H1 (cell line): ENCODE results near the gene MICU2. TPM values are rescaled to one million over a fixed set of nuclear protein-coding genes. Genes with fewer than 3 reads are reported as not detected.

Experiments
- CTCF ChIA-PET: fragments of 300-600 bp; sonication (Branson Sonifier 250); formaldehyde crosslinking; loops from one replicate; lab custom pipeline; 2021; ENCODE audit not compliant: partially characterized antibody; lab: Charles Lee
- POLR2A ChIA-PET: fragments of 300-600 bp; sonication (Branson Sonifier 250); formaldehyde crosslinking; loops from one replicate; lab custom pipeline; 2021; ENCODE audit warnings: inconsistent platforms; ENCODE audit not compliant: partially characterized antibody; lab: Charles Lee
- DNase-seq, 2 experiments: peaks; one replicate each; pipeline versions ENCODE4 v3.0.0 to v3.0.0-alpha.2; 2010 to 2022; ENCODE audit warnings: low spot score in 2 of 2, low read depth in 1 of 2, mixed read lengths in 1 of 2
- FAIRE-seq: peaks from 2 replicates; lab custom pipeline; 2011; peaks lifted over from hg19 to GRCh38; lab: Jason Lieb, UNC
- H2AFZ ChIP-seq: 2 replicates; pipeline ENCODE4 v1.8.1; 2012; ENCODE audit warnings: low read length, inconsistent platforms
- H2AK5ac ChIP-seq: 2 replicates; pipeline ENCODE4 v1.6.1; 2013; ENCODE audit warnings: low read depth, low read length
- H2BK120ac ChIP-seq: replicated peaks from 2 replicates; pipeline ENCODE3; 2013; ENCODE audit warnings: low read depth, low read length, inconsistent platforms
- H2BK12ac ChIP-seq: 2 replicates; pipeline ENCODE4 v1.6.1; 2013; ENCODE audit warnings: low read depth, low read length
- H2BK15ac ChIP-seq: 2 replicates; pipeline ENCODE4 v1.6.1; 2013; ENCODE audit warnings: low read length
- H2BK20ac ChIP-seq: 2 replicates; pipeline ENCODE4 v1.6.1; 2013; ENCODE audit warnings: low read length
- H2BK5ac ChIP-seq: 2 replicates; pipeline ENCODE4 v1.6.1; 2013; ENCODE audit warnings: low read depth, low read length
- H3K14ac ChIP-seq: 2 replicates; pipeline ENCODE4 v1.6.1; 2013; ENCODE audit warnings: inconsistent platforms; ENCODE audit not compliant: insufficient read length
- H3K18ac ChIP-seq: 2 replicates; pipeline ENCODE4 v1.6.1; 2013; ENCODE audit warnings: low read length; ENCODE audit errors: extremely low read depth
- H3K23ac ChIP-seq: 2 replicates; pipeline ENCODE4 v1.6.1; 2013; ENCODE audit warnings: inconsistent platforms; ENCODE audit not compliant: insufficient read length
- H3K23me2 ChIP-seq: 2 replicates; pipeline ENCODE4 v1.6.1; 2013; ENCODE audit warnings: low read depth, low read length
- H3K27ac ChIP-seq: 2 replicates; pipeline ENCODE4 v1.6.1; 2011; ENCODE audit warnings: low read depth, low read length, inconsistent platforms
- H3K27me3 ChIP-seq, 4 experiments: replicated peaks in 1 of 4; 1 replicate in 1 of 4; 2 replicates in 3 of 4; pipeline versions ENCODE4 v1.6.1 to v1.8.1; 2011 to 2013; ENCODE audit warnings: low read length in 3 of 4, mild to moderate bottlenecking in 3 of 4, inconsistent platforms in 2 of 4, mixed read lengths in 2 of 4, moderate library complexity in 1 of 4; ENCODE audit not compliant: control insufficient read depth in 3 of 4, insufficient read depth in 3 of 4; ENCODE audit errors: extremely low read depth in 1 of 4
- H3K36me3 ChIP-seq, 4 experiments: 2 replicates each; pipeline versions ENCODE4 v1.6.1 to v1.8.1; 2011 to 2013; ENCODE audit warnings: mild to moderate bottlenecking in 4 of 4, low read length in 3 of 4, moderate library complexity in 2 of 4, control low read depth in 1 of 4, inconsistent platforms in 1 of 4; ENCODE audit not compliant: insufficient read depth in 4 of 4, control insufficient read depth in 2 of 4
- H3K4ac ChIP-seq: replicated peaks from 2 replicates; pipeline ENCODE3; 2013; ENCODE audit warnings: low read length, low read depth, mixed read lengths, inconsistent platforms; ENCODE audit not compliant: insufficient read length
- H3K4me1 ChIP-seq, 4 experiments: replicated peaks in 1 of 4; 1 replicate in 1 of 4; 2 replicates in 3 of 4; pipeline versions ENCODE4 v1.6.1 to v1.8.1; 2011 to 2013; ENCODE audit warnings: low read length in 3 of 4, inconsistent platforms in 2 of 4, mixed read lengths in 1 of 4; ENCODE audit not compliant: insufficient read depth in 4 of 4, control insufficient read depth in 3 of 4
- H3K4me2 ChIP-seq, 2 experiments: 2 replicates each; pipeline versions ENCODE4 v1.6.1 to v1.8.1; 2011 to 2013; ENCODE audit warnings: low read depth in 2 of 2, low read length in 2 of 2, control low read depth in 1 of 2, inconsistent platforms in 1 of 2, mild to moderate bottlenecking in 1 of 2; ENCODE audit not compliant: insufficient read depth in 1 of 2
- H3K4me3 ChIP-seq, 4 experiments: fragments of 200-600, 300-600 bp in 1 of 4; sonication (generic), shearing (Covaris generic), sonication (Bioruptor Twin) in 1 of 4; 2 replicates each; pipeline versions ENCODE4 v1.5.1 to v1.8.1; 2011 to 2016; ENCODE audit warnings: low read length in 4 of 4, low read depth in 3 of 4, control low read depth in 2 of 4, inconsistent platforms in 2 of 4, mild to moderate bottlenecking in 2 of 4, mixed read lengths in 1 of 4, moderate library complexity in 1 of 4; ENCODE audit not compliant: insufficient read depth in 2 of 4; ENCODE audit errors: extremely low read depth in 1 of 4
- H3K56ac ChIP-seq: replicated peaks from 2 replicates; pipeline ENCODE3; 2013; ENCODE audit warnings: low read depth, mild to moderate bottlenecking, mixed read lengths, low read length, inconsistent platforms; ENCODE audit not compliant: insufficient read length
- H3K79me1 ChIP-seq: 2 replicates; pipeline ENCODE4 v1.6.1; 2013; ENCODE audit warnings: low read depth, low read length, control low read depth
- H3K79me2 ChIP-seq, 2 experiments: 2 replicates each; pipeline versions ENCODE4 v1.6.1 to v1.8.1; 2012 to 2013; ENCODE audit warnings: low read length in 2 of 2, mild to moderate bottlenecking in 2 of 2, inconsistent platforms in 1 of 2; ENCODE audit not compliant: insufficient read depth in 2 of 2, control insufficient read depth in 1 of 2
- H3K9ac ChIP-seq, 4 experiments: replicated peaks in 1 of 4; 1 replicate in 1 of 4; 2 replicates in 3 of 4; pipeline versions ENCODE4 v1.6.1 to v1.8.1; 2011 to 2013; ENCODE audit warnings: low read depth in 3 of 4, low read length in 3 of 4, control low read depth in 2 of 4, mild to moderate bottlenecking in 2 of 4, moderate library complexity in 2 of 4, inconsistent platforms in 1 of 4; ENCODE audit errors: extremely low read depth in 1 of 4
- H3K9me3 ChIP-seq, 2 experiments: 2 replicates each; pipeline versions ENCODE4 v1.6.1 to v1.8.1; 2012 to 2013; ENCODE audit warnings: mild to moderate bottlenecking in 2 of 2, moderate library complexity in 2 of 2, control low read depth in 1 of 2, inconsistent platforms in 1 of 2, low read depth in 1 of 2, low read length in 1 of 2, mixed read lengths in 1 of 2; ENCODE audit not compliant: insufficient read depth in 2 of 2
- H4K20me1 ChIP-seq, 2 experiments: replicated peaks in 1 of 2; 2 replicates each; pipeline versions ENCODE3 to v1.8.1; 2011 to 2013; ENCODE audit warnings: inconsistent platforms in 2 of 2, low read length in 2 of 2, mild to moderate bottlenecking in 1 of 2; ENCODE audit not compliant: insufficient read depth in 2 of 2, control insufficient read depth in 1 of 2
- H4K5ac ChIP-seq: 2 replicates; pipeline ENCODE4 v1.6.1; 2013; ENCODE audit warnings: low read length, low read depth, mixed read lengths, inconsistent platforms; ENCODE audit not compliant: insufficient read length
- H4K8ac ChIP-seq: 2 replicates; pipeline ENCODE4 v1.8.0; 2013; ENCODE audit warnings: mild to moderate bottlenecking, moderate library complexity, low read length, inconsistent platforms; ENCODE audit not compliant: insufficient read depth; ENCODE audit errors: extremely low read depth
- H4K91ac ChIP-seq: replicated peaks from 2 replicates; pipeline ENCODE3; 2013; ENCODE audit warnings: low read length, mixed read lengths, inconsistent platforms; ENCODE audit not compliant: insufficient read length
- JUN ChIP-seq: IDR thresholded peaks from 2 replicates; pipeline ENCODE4 v1.6.1; 2011; ENCODE audit warnings: low read depth, mild to moderate bottlenecking, improper control_type of control experiment, low read length
- POLR2A ChIP-seq, 2 experiments: IDR thresholded peaks; 1 replicate in 1 of 2; 2 replicates in 1 of 2; pipeline ENCODE4 v1.6.1; 2011; ENCODE audit warnings: low read depth in 2 of 2, low read length in 2 of 2, mild to moderate bottlenecking in 2 of 2; ENCODE audit errors: control extremely low read depth in 1 of 2
- SAP30 ChIP-seq: fragments of 300-600 bp; sonication (generic); IDR thresholded peaks from 2 replicates; pipeline ENCODE4 v1.7.1; 2012; ENCODE audit warnings: low read length, moderate library complexity, mild to moderate bottlenecking, inconsistent platforms; ENCODE audit not compliant: insufficient read depth, insufficient replicate concordance
- polyA plus RNA-seq, 7 experiments: library from polyadenylated mRNA; depleted of rRNA in 3 of 7; stranded (reverse) in 5 of 7; unstranded in 2 of 7; fragments of >200 nt in 5 of 7; fragments of 200-250 nt in 2 of 7; gene quantifications; 1 replicate in 5 of 7; 2 replicates in 1 of 7; 4 replicates in 1 of 7; pipeline versions ENCODE4 v1.2.1 to v1.2.3, GENCODE V29; 2011 to 2013; ENCODE audit warnings: missing spikeins in 2 of 7, mixed read lengths in 2 of 7
- total RNA-seq: library from RNA; stranded (reverse); fragmentation: NEBNext Ultra II Directional; extraction: Animal tissue kit (Norgen Biotek cat#: 25700); gene quantifications from 2 replicates; pipeline ENCODE4 v1.2.1, GENCODE V29; 2021

The MICU2 gene
- total and polyA plus RNA-seq, 2 of the 8 experiments (the other 6 are each of a cell fraction or from before 2014, with no cell fraction given) = 34.6 to 36.5 TPM

GRCh38 chr13:21463424-21463823 lies 140.5 kb downstream of the MICU2 start:
- no peaks in the 10 kb centered on the region for H3K36me3 ChIP-seq
- TF ChIP-seq POLR2A (IDR thresholded peaks at IDR 0.05; ENCODE audit: control extremely low read depth in 1 of 2, low read depth in 2 of 2, low read length in 2 of 2) (no peak), JUN (no peak), SAP30 (no peak)
- TF ChIP-seq, all 59 proteins: peak for 0
- Histone ChIP-seq H3K9me3 (no peaks in the 10 kb centered on the region), H2BK120ac (no peak overlapping the region), H3K18ac (no peak overlapping the region), H2BK12ac (no peak overlapping the region), H4K8ac (no peak overlapping the region), H3K4me1 (peaks cover 0 to 19% (median 9%) of the 10 kb centered on the region in 4 experiments; a peak in 6 of 7 replicates), H3K14ac (no peak overlapping the region), H3K23me2 (peaks cover 2% of the 10 kb centered on the region; the same call in 1 of the 2 replicates), H3K23ac (no peak overlapping the region), H3K9ac (no peak overlapping the region), H4K20me1 (no peaks in the 10 kb centered on the region), H3K27me3 (no peaks in the 10 kb centered on the region), H3K56ac (no peak overlapping the region), H2AK5ac (no peak overlapping the region), H4K5ac (no peak overlapping the region), H3K27ac (no peak overlapping the region), H2BK20ac (no peak overlapping the region), H3K79me1 (no peaks in the 10 kb centered on the region), H4K91ac (no peak overlapping the region), H3K79me2 (peaks cover 0 to 5% of the 10 kb centered on the region in 2 experiments; a peak in 2 of 4 replicates), H2AFZ (no peak overlapping the region), H3K4me2 (no peak overlapping the region), H3K4me3 (no peak overlapping the region), H2BK5ac (no peak overlapping the region), H3K4ac (no peak overlapping the region), H2BK15ac (no peak overlapping the region)
- no peak for FAIRE-seq
- POLR2A ChIA-PET = no interaction called here
- no peak for DNase-seq
- CTCF ChIA-PET = interaction anchor here (0.7 to 1.3 kb wide), 3 partner anchors 13 to 213 kb away, joined by 3 to 6 read pairs (median 3); no protein-coding TSS in a partner anchor
